ENCODE measurements around the gene VAMP2. TPM values are rescaled to one million over a fixed set of nuclear protein-coding genes. Genes with fewer than 3 reads are reported as not detected.
A peak's percentile ranks its signal among the peaks of the same experiment; 100 is the strongest.

VAMP2 gene
- total and polyA plus RNA-seq, 9 of the 15 experiments (the other 6 are each of a cell fraction or from before 2014, with no cell fraction given): 2.3 to 31.8 (median 6.0) TPM

DNA sequence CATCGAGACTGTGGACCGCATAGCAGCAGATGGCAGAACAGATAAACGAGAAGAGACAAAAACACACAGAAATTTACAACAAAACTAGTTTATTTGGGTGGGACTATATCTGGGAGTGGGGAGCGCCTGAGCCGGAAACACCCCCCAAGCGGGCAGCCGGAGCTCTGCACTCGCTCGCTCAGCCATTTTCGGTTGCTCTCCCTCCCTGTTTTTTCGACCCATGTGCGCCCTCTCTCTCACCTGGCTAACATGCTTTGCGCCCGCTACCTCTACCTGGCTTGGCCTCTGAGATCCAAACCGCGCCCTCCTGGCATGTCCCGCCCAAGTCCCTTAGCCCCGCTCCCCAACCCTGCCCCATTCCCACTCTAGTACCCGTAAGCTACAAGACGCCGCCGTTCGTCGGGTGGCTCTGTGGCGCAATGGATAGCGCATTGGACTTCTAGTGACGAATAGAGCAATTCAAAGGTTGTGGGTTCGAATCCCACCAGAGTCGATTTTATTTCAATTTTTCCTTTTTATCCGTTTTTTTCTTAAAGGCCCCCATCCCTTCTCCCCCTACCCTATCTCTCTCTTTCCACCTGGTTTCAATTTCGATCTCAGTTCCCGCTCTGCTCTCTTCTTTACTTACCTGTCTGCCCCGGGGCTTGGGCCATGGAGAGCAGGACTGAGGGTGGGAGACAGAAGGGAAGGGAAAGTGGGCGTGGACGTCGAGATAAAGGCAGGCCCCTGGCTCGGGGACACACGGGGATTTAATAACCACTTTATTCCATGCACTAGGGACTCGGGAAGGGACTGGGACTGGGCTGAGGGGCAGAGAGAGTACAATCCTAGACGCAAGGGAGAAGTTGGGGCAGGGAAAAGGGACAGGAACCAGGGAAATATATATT, 42.0 kb downstream of the VAMP2 start (continued):
- TF ChIP-seq PRDM10 (IDR thresholded peaks at IDR 0.05; ENCODE audit: partially characterized antibody) (peak; percentile 61), PHB (CRISPR knock-in tag; IDR thresholded peaks at IDR 0.05) (no peak), NFATC3 (IDR thresholded peaks at IDR 0.05) (0 out of 2 replicates have a peak, but pooled peaks have one; percentile 21), ZBTB17 (CRISPR knock-in tag; IDR thresholded peaks at IDR 0.05) (no peak), MTA1 (IDR thresholded peaks at IDR 0.05; ENCODE audit: borderline replicate concordance) (0 out of 2 replicates have a peak, but pooled peaks have one; percentile 10), EZH2 (IDR thresholded peaks at IDR 0.05; ENCODE audit: borderline replicate concordance, low read depth, low read length) (no peak), ZNF444 (CRISPR knock-in tag; IDR thresholded peaks at IDR 0.05) (no peak), RBM22 (IDR thresholded peaks at IDR 0.05; ENCODE audit: low read depth, low read length, poor library complexity, severe bottlenecking) (peak; percentile 42), YY1 (IDR thresholded peaks at IDR 0.05; ENCODE audit: borderline replicate concordance in 1 of 3, control insufficient read depth in 1 of 3, extremely low read depth in 1 of 3, insufficient read depth in 3 of 3, insufficient read length in 1 of 3, insufficient replicate concordance in 2 of 3, low read depth in 1 of 3, low read length in 2 of 3) (peak; percentile 15 to 74 (median 26)), GTF2A2 (tag; IDR thresholded peaks at IDR 0.05) (no peak), CBFB (CRISPR knock-in tag; IDR thresholded peaks at IDR 0.05) (0 out of 2 replicates have a peak, but pooled peaks have one; percentile 30), CREBBP (IDR thresholded peaks at IDR 0.05; ENCODE audit: low read depth, low read length) (no peak), NKRF (IDR thresholded peaks at IDR 0.05; ENCODE audit: borderline replicate concordance) (peak; percentile 39; the same call in 1 of the 2 replicates)
- TF ChIP-seq, protein P1, sequence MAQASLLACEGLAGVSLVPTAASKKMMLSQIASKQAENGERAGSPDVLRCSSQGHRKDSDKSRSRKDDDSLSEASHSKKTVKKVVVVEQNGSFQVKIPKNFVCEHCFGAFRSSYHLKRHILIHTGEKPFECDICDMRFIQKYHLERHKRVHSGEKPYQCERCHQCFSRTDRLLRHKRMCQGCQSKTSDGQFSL (CRISPR knock-in tag; IDR thresholded peaks at IDR 0.05): no peak
- TF ChIP-seq, protein P1 (tag; IDR thresholded peaks at IDR 0.05): peak in 1 of 2 experiments; percentile 29; a peak in 1 of 4 replicates
- TF ChIP-seq, protein P2, sequence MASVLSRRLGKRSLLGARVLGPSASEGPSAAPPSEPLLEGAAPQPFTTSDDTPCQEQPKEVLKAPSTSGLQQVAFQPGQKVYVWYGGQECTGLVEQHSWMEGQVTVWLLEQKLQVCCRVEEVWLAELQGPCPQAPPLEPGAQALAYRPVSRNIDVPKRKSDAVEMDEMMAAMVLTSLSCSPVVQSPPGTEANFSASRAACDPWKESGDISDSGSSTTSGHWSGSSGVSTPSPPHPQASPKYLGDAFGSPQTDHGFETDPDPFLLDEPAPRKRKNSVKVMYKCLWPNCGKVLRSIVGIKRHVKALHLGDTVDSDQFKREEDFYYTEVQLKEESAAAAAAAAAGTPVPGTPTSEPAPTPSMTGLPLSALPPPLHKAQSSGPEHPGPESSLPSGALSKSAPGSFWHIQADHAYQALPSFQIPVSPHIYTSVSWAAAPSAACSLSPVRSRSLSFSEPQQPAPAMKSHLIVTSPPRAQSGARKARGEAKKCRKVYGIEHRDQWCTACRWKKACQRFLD (CRISPR knock-in tag; IDR thresholded peaks at IDR 0.05): no peak
